Kidney (tissue), 14 donors: ENCODE data around the gene POSTN. TPM values are rescaled to one million over a fixed set of nuclear protein-coding genes. Genes with fewer than 3 reads are reported as not detected.

Experiments used
- DNase-seq, 5 donors: peaks; one replicate each; pipeline ENCODE4 v3.0.0-alpha.2; 2013 to 2020
- FAIRE-seq: peaks from 2 replicates; lab custom pipeline; 2012; peaks lifted over from hg19 to GRCh38; lab: Jason Lieb, UNC
- H3K27ac ChIP-seq, 2 donors: one replicate each; pipeline ENCODE4 v1.7.0; 2013; ENCODE audit warnings: low read depth in 2 of 2, low read length in 2 of 2, inconsistent platforms in 1 of 2
- H3K27me3 ChIP-seq: one replicate; pipeline ENCODE4 v1.7.1; 2013; ENCODE audit warnings: low read length, inconsistent platforms; ENCODE audit not compliant: control insufficient read depth, insufficient read depth
- H3K36me3 ChIP-seq, 3 donors: one replicate each; pipeline versions ENCODE4 v1.7.0 to v1.7.1; 2013; ENCODE audit warnings: low read length in 3 of 3, control low read depth in 1 of 3, inconsistent platforms in 1 of 3; ENCODE audit not compliant: insufficient read depth in 3 of 3, control insufficient read depth in 2 of 3
- H3K4me1 ChIP-seq, 3 donors: one replicate each; pipeline versions ENCODE4 v1.7.0 to v1.7.1; 2013; ENCODE audit warnings: low read length in 3 of 3, inconsistent platforms in 1 of 3, low read depth in 1 of 3; ENCODE audit not compliant: control insufficient read depth in 2 of 3, insufficient read depth in 2 of 3
- H3K4me3 ChIP-seq, 3 donors: one replicate each; pipeline versions ENCODE4 v1.7.0 to v1.8.1; 2013; ENCODE audit warnings: low read length in 3 of 3, control low read depth in 1 of 3, inconsistent platforms in 1 of 3
- H3K9ac ChIP-seq, 3 donors: one replicate each; pipeline versions ENCODE4 v1.7.0 to v1.7.1; 2013; ENCODE audit warnings: low read length in 3 of 3, control low read depth in 1 of 3, inconsistent platforms in 1 of 3
- H3K9me3 ChIP-seq, 3 donors: one replicate each; pipeline versions ENCODE4 v1.7.0 to v1.7.1; 2013; ENCODE audit warnings: low read length in 3 of 3, control low read depth in 1 of 3, inconsistent platforms in 1 of 3; ENCODE audit not compliant: control insufficient read depth in 2 of 3, insufficient read depth in 1 of 3
- intact Hi-C: fragments of 100-400 bp; cut with DNase I; formaldehyde crosslinking; loops from one replicate; pipeline ENCODE4 v1.11.1; 2022
- polyA plus RNA-seq: library from polyadenylated mRNA; stranded (reverse); fragments of 350-450 nt; fragmentation: Illumina TruSeq; extraction: RNeasy Lipid Tissue Mini Kit (QIAGEN cat#74804); gene quantifications from one replicate; pipeline ENCODE4 v1.2.3, GENCODE V29; 2014; ENCODE audit warnings: low read depth, low replicate concordance; ENCODE audit not compliant: insufficient read depth
- total RNA-seq: library from RNA; stranded (reverse); fragmentation: NEBNext Ultra II Directional; extraction: Animal tissue kit (Norgen Biotek cat#: 25700); gene quantifications from one replicate; pipeline ENCODE4 v1.2.1, GENCODE V29; 2021
- TF ChIP-seq, protein P1 (sequence below): IDR thresholded peaks from 3 replicates; pipeline ENCODE4 v1.5.1; 2012; ENCODE audit warnings: mild to moderate bottlenecking, moderate library complexity, borderline replicate concordance; ENCODE audit not compliant: insufficient read depth; ENCODE audit errors: extremely low read depth
- donor health status: control.
- donor health status: control.
- donor health status: control.
- donor health status: control.
- donor health status: control.
- donor health status: DM: yes; HTN: yes; CAD: no.
- donor health status: Normal renal cell carcinoma (clear cell type).

The POSTN gene
- total and polyA plus RNA-seq, 2 donors from 2014 or later, result 13.1 to 49.7 TPM

- Histone ChIP-seq H3K27me3 (no peaks in the 10 kb centered on the region), H3K9me3 (peaks cover 0 to 6% (median 0%) of the 10 kb centered on the region in 3 donors), H3K4me3 (no peak overlapping the region), H3K4me1 (no peaks in the 10 kb centered on the region), H3K27ac (no peak overlapping the region), H3K36me3 (no peaks in the 10 kb centered on the region), H3K9ac (no peak overlapping the region)
- TF ChIP-seq, protein P1, sequence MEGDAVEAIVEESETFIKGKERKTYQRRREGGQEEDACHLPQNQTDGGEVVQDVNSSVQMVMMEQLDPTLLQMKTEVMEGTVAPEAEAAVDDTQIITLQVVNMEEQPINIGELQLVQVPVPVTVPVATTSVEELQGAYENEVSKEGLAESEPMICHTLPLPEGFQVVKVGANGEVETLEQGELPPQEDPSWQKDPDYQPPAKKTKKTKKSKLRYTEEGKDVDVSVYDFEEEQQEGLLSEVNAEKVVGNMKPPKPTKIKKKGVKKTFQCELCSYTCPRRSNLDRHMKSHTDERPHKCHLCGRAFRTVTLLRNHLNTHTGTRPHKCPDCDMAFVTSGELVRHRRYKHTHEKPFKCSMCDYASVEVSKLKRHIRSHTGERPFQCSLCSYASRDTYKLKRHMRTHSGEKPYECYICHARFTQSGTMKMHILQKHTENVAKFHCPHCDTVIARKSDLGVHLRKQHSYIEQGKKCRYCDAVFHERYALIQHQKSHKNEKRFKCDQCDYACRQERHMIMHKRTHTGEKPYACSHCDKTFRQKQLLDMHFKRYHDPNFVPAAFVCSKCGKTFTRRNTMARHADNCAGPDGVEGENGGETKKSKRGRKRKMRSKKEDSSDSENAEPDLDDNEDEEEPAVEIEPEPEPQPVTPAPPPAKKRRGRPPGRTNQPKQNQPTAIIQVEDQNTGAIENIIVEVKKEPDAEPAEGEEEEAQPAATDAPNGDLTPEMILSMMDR, result no peak
- DNase-seq (no peak), FAIRE-seq (no peak)
- intact Hi-C loops, result no loop called here
These were observed 63.1 kb downstream of the POSTN start for GRCh38 chr13:37535501-37535900.

GRCh38 chr13:37534676-37535075 lies 63.9 kb downstream of the POSTN start:
- Histone ChIP-seq H3K4me1 (no peaks in the 10 kb centered on the region), H3K27ac (no peak overlapping the region), H3K4me3 (no peak overlapping the region), H3K36me3 (no peaks in the 10 kb centered on the region), H3K9ac (no peak overlapping the region), H3K27me3 (no peaks in the 10 kb centered on the region), H3K9me3 (peaks cover 0 to 6% (median 0%) of the 10 kb centered on the region in 3 donors)
- FAIRE-seq (no peak), DNase-seq (no peak)
- TF ChIP-seq, protein P1, result no peak
- intact Hi-C loops, result no loop called here

DNA sequence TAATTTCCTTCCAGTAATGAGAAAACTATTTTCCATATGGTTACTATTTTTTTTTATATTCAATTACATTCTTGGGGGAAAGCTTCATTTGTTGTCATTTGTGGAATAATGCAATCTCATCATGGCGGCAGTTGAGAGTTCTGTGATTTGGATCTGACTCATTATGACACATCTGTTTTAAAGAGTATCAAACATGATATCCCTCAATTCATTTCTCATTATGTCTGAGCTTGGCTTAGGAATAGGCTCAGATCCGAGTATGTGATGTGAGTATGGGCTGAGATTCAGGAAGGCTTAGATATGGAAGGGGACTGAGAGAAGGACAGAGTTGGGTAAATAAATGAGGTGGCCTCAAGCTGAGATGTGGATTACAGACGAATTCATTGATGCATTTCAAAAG lies 64.4 kb downstream of the POSTN start:
- intact Hi-C loops, result no loop called here
- Histone ChIP-seq H3K4me3 (no peak overlapping the region), H3K36me3 (no peaks in the 10 kb centered on the region), H3K9me3 (peaks cover 0 to 6% (median 0%) of the 10 kb centered on the region in 3 donors), H3K9ac (no peak overlapping the region), H3K27ac (no peak overlapping the region), H3K4me1 (no peaks in the 10 kb centered on the region), H3K27me3 (no peaks in the 10 kb centered on the region)
- TF ChIP-seq, protein P1, result no peak
- FAIRE-seq (no peak), DNase-seq (no peak)

DNA sequence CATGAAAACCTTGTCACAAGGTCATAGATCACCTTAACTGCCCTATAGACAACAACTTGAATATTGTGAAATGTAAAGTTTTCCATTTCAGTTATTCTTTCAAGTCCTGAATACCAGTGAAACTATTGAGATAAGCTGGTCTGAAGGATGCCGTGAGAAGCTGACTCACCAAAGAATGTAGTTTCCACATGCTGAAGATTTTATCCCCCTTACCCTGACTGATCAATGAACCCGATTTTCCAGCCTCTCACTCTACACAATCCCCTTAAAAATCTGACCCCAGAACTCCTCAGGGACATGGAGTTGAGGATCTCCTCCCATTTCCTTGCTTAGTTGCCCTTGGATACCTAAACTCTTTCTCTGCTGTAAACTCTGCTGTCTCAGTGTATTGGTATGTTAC lies 67.5 kb downstream of the POSTN start:
- intact Hi-C loops, result no loop called here
- Histone ChIP-seq H3K27me3 (no peaks in the 10 kb centered on the region), H3K27ac (no peak overlapping the region), H3K36me3 (no peaks in the 10 kb centered on the region), H3K4me3 (no peak overlapping the region), H3K9ac (no peak overlapping the region), H3K4me1 (no peaks in the 10 kb centered on the region), H3K9me3 (peaks cover 0 to 6% (median 0%) of the 10 kb centered on the region in 3 donors)
- no peak for DNase-seq
- FAIRE-seq, result no peak
- TF ChIP-seq, protein P1, result no peak
